ENCODE results near the gene RPA3.

The RPA3 gene

GRCh38 chr7:7731732-7732131 lies 13.3 kb upstream of the RPA3 start:
- Histone ChIP-seq H3K27me3 (ENCODE audit: insufficient read depth, low read length) (no peaks in the 10 kb centered on the region), H3K4me3 (ENCODE audit: low read length) (no peak overlapping the region), H3K9ac (ENCODE audit: low read depth, low read length) (no peak overlapping the region), H3K36me3 (ENCODE audit: insufficient read depth, low read length) (no peaks in the 10 kb centered on the region), H3K27ac (ENCODE audit: low read depth, low read length) (no peak overlapping the region), H3K9me3 (ENCODE audit: insufficient read depth, low read depth, low read length) (no peaks in the 10 kb centered on the region), H3K4me1 (ENCODE audit: insufficient read depth, low read length) (peaks cover 6% of the 10 kb centered on the region)

DNA sequence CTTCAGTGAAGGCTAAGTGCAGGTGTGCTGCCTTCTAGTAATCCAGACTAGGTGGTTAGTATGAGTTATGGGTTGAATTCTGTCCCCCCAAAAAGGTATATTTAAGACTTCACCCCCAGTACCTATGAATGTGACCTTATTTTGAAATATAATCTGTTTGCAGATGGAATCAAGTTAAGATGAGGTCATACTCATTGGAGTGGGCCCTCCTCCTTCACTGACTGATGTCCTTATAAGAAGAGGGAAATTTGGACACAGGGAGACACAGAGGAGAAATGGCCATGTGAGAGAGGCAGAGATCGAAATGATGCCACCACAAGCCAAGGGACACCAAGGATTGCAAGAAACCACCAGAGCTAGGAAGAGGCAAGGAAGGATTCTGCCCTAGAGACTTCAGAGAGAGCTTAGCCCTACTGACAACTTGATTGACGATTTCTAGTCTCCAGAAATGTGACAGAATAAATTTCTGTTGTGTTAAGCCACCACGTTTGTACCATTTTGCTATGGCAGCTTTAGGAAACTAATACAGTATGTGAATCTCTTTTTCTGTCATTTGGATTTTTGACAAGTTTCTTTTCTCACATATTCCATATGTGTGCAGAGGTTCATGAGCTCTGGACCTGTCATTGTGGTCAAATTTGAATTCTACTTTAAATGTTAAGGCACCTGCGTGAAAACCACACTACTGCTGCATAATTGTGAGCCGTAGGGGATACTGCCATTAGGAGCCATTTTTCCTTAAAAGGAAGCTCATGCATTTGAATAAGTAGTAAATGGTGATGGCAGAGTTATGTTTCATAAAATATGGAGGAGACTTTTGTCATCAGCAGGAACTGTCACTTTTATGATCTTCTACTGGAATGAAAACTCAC lies 2.6 kb upstream of the RPA3 start:
- Histone ChIP-seq H3K9me3 (ENCODE audit: insufficient read depth, low read depth, low read length) (no peaks in the 10 kb centered on the region), H3K4me1 (ENCODE audit: insufficient read depth, low read length) (peaks cover 5% of the 10 kb centered on the region; the same call in 1 of the 2 replicates), H3K27ac (ENCODE audit: low read depth, low read length) (no peak overlapping the region), H3K4me3 (ENCODE audit: low read length) (no peak overlapping the region), H3K9ac (ENCODE audit: low read depth, low read length) (no peak overlapping the region), H3K36me3 (ENCODE audit: insufficient read depth, low read length) (no peaks in the 10 kb centered on the region), H3K27me3 (ENCODE audit: insufficient read depth, low read length) (no peaks in the 10 kb centered on the region)
- 93% methylated on average over 5 of the region's 5 CpGs for WGBS

DNA sequence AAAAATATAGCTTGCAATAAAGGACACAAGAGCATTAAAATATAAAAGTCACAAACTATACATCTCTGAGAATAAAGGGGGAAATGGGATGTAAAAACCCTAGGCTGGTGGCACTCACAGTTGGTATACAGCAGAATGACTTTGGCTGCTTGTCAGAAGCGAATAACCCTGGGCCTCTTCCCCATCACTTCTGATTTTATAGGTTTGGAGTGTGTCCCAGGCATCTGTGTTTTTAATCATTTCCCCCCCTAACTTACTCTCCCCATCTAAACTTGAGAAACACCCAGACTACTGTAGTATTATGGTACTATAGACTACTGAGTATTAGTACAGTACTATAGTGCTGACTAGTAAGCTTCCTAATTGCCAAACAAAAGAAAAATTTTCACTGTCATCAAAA lies 1.8 kb upstream of the RPA3 start:
- Histone ChIP-seq H3K27me3 (ENCODE audit: insufficient read depth, low read length) (no peaks in the 10 kb centered on the region), H3K4me1 (ENCODE audit: insufficient read depth, low read length) (peaks cover 5% of the 10 kb centered on the region; the same call in 1 of the 2 replicates), H3K9me3 (ENCODE audit: insufficient read depth, low read depth, low read length) (no peaks in the 10 kb centered on the region), H3K36me3 (ENCODE audit: insufficient read depth, low read length) (no peaks in the 10 kb centered on the region), H3K9ac (ENCODE audit: low read depth, low read length) (no peak overlapping the region), H3K4me3 (ENCODE audit: low read length) (no peak overlapping the region), H3K27ac (ENCODE audit: low read depth, low read length) (no peak overlapping the region)
- WGBS: 100% methylated on average over 1 of the region's 1 CpG

DNA sequence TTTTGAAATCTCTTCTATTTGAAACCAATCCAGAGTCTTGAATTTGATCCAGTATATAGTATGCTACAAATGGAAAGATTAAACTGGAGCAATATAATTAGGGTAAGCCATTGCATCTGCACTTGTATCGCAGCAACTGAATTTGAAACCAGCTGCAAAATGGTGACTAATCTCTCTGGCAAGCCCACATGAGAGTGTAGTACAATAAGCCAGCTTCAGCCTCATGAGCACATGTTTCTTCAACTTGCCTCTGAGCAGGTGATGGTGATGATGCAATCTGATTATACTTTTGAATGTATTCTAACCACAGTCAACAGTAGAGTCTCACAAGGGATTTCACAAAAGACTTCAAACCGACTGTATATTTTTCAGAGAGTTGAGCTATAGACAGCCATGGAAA lies 829 bp upstream of the RPA3 start:
- H3K9ac ChIP-seq (ENCODE audit: low read depth, low read length): no peak overlapping the region
- H3K27me3 ChIP-seq (ENCODE audit: insufficient read depth, low read length): no peaks in the 10 kb centered on the region
- H3K4me3 ChIP-seq (ENCODE audit: low read length): no peak overlapping the region
- H3K4me1 ChIP-seq (ENCODE audit: insufficient read depth, low read length): peaks cover 13% of the 10 kb centered on the region
- H3K9me3 ChIP-seq (ENCODE audit: insufficient read depth, low read depth, low read length): no peaks in the 10 kb centered on the region
- H3K36me3 ChIP-seq (ENCODE audit: insufficient read depth, low read length): no peaks in the 10 kb centered on the region
- WGBS: 92% methylated on average over 2 of the region's 2 CpGs
- no peak overlapping the region for H3K27ac ChIP-seq (ENCODE audit: low read depth, low read length)

- Histone ChIP-seq H3K27me3 (ENCODE audit: insufficient read depth, low read length) (no peaks in the 10 kb centered on the region), H3K27ac (ENCODE audit: low read depth, low read length) (no peak overlapping the region), H3K9ac (ENCODE audit: low read depth, low read length) (no peak overlapping the region), H3K36me3 (ENCODE audit: insufficient read depth, low read length) (no peaks in the 10 kb centered on the region), H3K4me1 (ENCODE audit: insufficient read depth, low read length) (peaks cover 25% of the 10 kb centered on the region), H3K9me3 (ENCODE audit: insufficient read depth, low read depth, low read length) (no peaks in the 10 kb centered on the region), H3K4me3 (ENCODE audit: low read length) (no peak overlapping the region)
- WGBS: 94% methylated on average over 4 of the region's 4 CpGs
Measured at GRCh38 chr7:7713730-7714129, 4.7 kb downstream of the RPA3 start.

GRCh38 chr7:7710469-7710868 lies 7.9 kb downstream of the RPA3 start:
- no peak overlapping the region for H3K9ac ChIP-seq (ENCODE audit: low read depth, low read length)
- 100% methylated on average over 1 of the region's 2 CpGs for WGBS
- H3K27me3 ChIP-seq (ENCODE audit: insufficient read depth, low read length): no peaks in the 10 kb centered on the region
- peaks cover 53% of the 10 kb centered on the region for H3K4me1 ChIP-seq (ENCODE audit: insufficient read depth, low read length)
- H3K27ac ChIP-seq (ENCODE audit: low read depth, low read length): no peak overlapping the region
- H3K4me3 ChIP-seq (ENCODE audit: low read length): no peak overlapping the region
- H3K36me3 ChIP-seq (ENCODE audit: insufficient read depth, low read length): no peaks in the 10 kb centered on the region
- no peaks in the 10 kb centered on the region for H3K9me3 ChIP-seq (ENCODE audit: insufficient read depth, low read depth, low read length)

GRCh38 chr7:7709291-7709690 lies 9.1 kb downstream of the RPA3 start:
- Histone ChIP-seq H3K9ac (ENCODE audit: low read depth, low read length) (no peak overlapping the region), H3K36me3 (ENCODE audit: insufficient read depth, low read length) (no peaks in the 10 kb centered on the region), H3K4me3 (ENCODE audit: low read length) (no peak overlapping the region), H3K27ac (ENCODE audit: low read depth, low read length) (peak overlapping the region; percentile 59), H3K9me3 (ENCODE audit: insufficient read depth, low read depth, low read length) (no peaks in the 10 kb centered on the region), H3K4me1 (ENCODE audit: insufficient read depth, low read length) (peaks cover 46% of the 10 kb centered on the region), H3K27me3 (ENCODE audit: insufficient read depth, low read length) (no peaks in the 10 kb centered on the region)
- 10% methylated on average over 3 of the region's 3 CpGs for WGBS

DNA sequence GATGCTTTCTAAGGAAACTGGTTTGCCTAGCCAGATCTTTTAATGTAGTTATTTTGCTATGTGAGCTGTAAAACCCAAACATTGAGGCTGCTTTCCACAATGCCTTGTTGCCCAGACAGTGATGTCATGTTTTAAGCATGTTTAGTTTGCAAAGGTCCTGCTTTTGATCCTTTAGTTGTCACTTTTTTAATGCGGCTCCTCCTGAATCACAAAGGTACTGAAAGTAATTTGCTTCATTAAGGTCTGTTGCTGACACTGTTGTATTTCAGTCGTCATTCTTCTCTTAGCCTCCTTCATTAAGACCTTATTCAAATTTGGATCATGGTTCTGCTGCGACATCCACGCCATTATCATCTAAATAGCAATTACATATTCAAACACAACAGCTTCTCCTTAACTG lies 10.6 kb downstream of the RPA3 start:
- no peaks in the 10 kb centered on the region for H3K27me3 ChIP-seq (ENCODE audit: insufficient read depth, low read length)
- no peak overlapping the region for H3K9ac ChIP-seq (ENCODE audit: low read depth, low read length)
- WGBS: 8% methylated on average over 4 of the region's 4 CpGs
- H3K9me3 ChIP-seq (ENCODE audit: insufficient read depth, low read depth, low read length): no peaks in the 10 kb centered on the region
- H3K36me3 ChIP-seq (ENCODE audit: insufficient read depth, low read length): no peaks in the 10 kb centered on the region
- no peak overlapping the region for H3K4me3 ChIP-seq (ENCODE audit: low read length)
- peak overlapping the region; percentile 36; the same call in 1 of the 2 replicates for H3K27ac ChIP-seq (ENCODE audit: low read depth, low read length)
- peaks cover 49% of the 10 kb centered on the region for H3K4me1 ChIP-seq (ENCODE audit: insufficient read depth, low read length)

- H3K9me3 ChIP-seq (ENCODE audit: insufficient read depth, low read depth, low read length): no peaks in the 10 kb centered on the region
- peak overlapping the region; percentile 36; the same call in 1 of the 2 replicates for H3K27ac ChIP-seq (ENCODE audit: low read depth, low read length)
- H3K27me3 ChIP-seq (ENCODE audit: insufficient read depth, low read length): no peaks in the 10 kb centered on the region
- no peaks in the 10 kb centered on the region for H3K36me3 ChIP-seq (ENCODE audit: insufficient read depth, low read length)
- H3K9ac ChIP-seq (ENCODE audit: low read depth, low read length): no peak overlapping the region
- no peak overlapping the region for H3K4me3 ChIP-seq (ENCODE audit: low read length)
- H3K4me1 ChIP-seq (ENCODE audit: insufficient read depth, low read length): peaks cover 49% of the 10 kb centered on the region
- 77% methylated on average over 2 of the region's 2 CpGs for WGBS
Measured at GRCh38 chr7:7707246-7707645, 11.2 kb downstream of the RPA3 start.

GRCh38 chr7:7706556-7707172 lies 11.7 kb downstream of the RPA3 start:
- 92% methylated on average over 4 of the region's 4 CpGs for WGBS
- Histone ChIP-seq H3K4me1 (ENCODE audit: insufficient read depth, low read length) (peaks cover 49% of the 10 kb centered on the region), H3K9ac (ENCODE audit: low read depth, low read length) (no peak overlapping the region), H3K9me3 (ENCODE audit: insufficient read depth, low read depth, low read length) (no peaks in the 10 kb centered on the region), H3K4me3 (ENCODE audit: low read length) (no peak overlapping the region), H3K36me3 (ENCODE audit: insufficient read depth, low read length) (no peaks in the 10 kb centered on the region), H3K27ac (ENCODE audit: low read depth, low read length) (no peak overlapping the region), H3K27me3 (ENCODE audit: insufficient read depth, low read length) (no peaks in the 10 kb centered on the region)

DNA sequence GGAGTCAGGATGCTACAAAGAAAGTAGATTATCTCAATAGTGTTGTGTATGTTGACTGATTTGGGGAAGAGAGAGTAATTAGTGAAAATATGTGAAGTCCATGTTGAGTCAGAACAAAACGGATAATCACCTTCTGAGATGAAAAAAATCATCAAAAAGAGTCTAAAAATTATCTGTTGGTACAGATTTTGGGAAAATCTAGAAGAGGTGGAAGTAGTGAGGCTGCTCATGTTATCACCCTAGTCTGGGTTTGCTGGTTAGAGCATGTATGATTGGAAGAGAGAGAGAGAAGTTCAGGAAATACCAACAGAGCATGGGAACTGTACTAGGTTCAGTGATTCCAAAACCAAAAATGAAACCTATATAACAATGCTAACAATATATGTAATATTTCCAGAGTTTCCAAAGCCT lies 12.3 kb downstream of the RPA3 start:
- Histone ChIP-seq H3K4me3 (ENCODE audit: low read length) (no peak overlapping the region), H3K4me1 (ENCODE audit: insufficient read depth, low read length) (peaks cover 49% of the 10 kb centered on the region), H3K27me3 (ENCODE audit: insufficient read depth, low read length) (no peaks in the 10 kb centered on the region), H3K9me3 (ENCODE audit: insufficient read depth, low read depth, low read length) (no peaks in the 10 kb centered on the region), H3K36me3 (ENCODE audit: insufficient read depth, low read length) (no peaks in the 10 kb centered on the region), H3K9ac (ENCODE audit: low read depth, low read length) (no peak overlapping the region), H3K27ac (ENCODE audit: low read depth, low read length) (no peak overlapping the region)
- 100% methylated on average over 1 of the region's 1 CpG for WGBS
